GM12891 (cell line): ENCODE data around the gene RTL10.

Experiments
- POLR2A ChIP-seq: IDR thresholded peaks from 2 replicates; pipeline ENCODE4 v1.6.1; 2011; ENCODE audit warnings: low read depth, low read length, control low read depth
- POLR2AphosphoS5 ChIP-seq: IDR thresholded peaks from 2 replicates; pipeline ENCODE4 v1.6.1; 2011; ENCODE audit warnings: low read depth, low read length, control low read depth
- TAF1 ChIP-seq: IDR thresholded peaks from 2 replicates; pipeline ENCODE4 v1.6.1; 2011; ENCODE audit warnings: low read depth, low read length, control low read depth

DNA sequence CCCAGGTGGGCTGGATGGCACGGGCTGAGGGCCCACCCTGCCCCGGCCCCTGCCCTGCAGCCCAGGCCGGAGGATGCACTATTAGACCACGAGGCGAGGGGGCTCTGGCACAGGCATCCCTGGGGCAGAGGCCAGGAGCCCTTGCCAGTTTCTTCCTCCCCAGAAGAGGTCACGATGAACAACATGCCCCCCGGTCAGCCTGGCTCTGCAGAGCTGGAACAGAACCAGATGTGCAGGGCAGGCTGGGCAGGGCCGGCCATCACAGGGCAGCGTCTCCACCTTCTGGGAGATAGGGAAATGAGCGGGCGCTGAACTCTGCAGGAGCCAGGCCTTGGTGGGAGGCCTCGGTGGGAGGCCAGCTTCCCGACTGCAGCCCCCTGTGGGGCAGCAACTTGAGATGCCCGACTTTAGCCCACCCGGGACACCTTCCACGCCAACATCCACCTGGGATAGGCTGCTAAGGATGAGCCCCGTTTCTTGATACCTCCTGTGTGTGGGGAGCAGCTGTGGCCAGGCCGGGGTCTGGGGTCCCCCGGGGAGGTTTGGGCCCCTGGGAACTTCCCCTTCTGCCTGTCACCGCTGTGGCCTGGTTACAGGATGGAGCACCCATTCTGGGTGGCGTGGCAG, 21.8 kb upstream of the RTL10 start:
- TF ChIP-seq TAF1 (no peak), POLR2AphosphoS5 (no peak), POLR2A (no peak)
